Pancreas (tissue), 10 donors: ENCODE measurements around the gene PCED1B. TPM values are rescaled to one million over a fixed set of nuclear protein-coding genes. Genes with fewer than 3 reads are reported as not detected.

ENCODE experiments used
- ATAC-seq, 4 donors: fragments of 200-7000 bp; cut with Tn5 transposase; one replicate each; pipeline versions ENCODE4 v1.8.0 to v1.9.1; 2020; ENCODE audit warnings: mild to moderate bottlenecking in 4 of 4, moderate library complexity in 4 of 4
- DNase-seq, 6 donors: peaks; one replicate each; pipeline ENCODE4 v3.0.0-alpha.2; 2020
- FAIRE-seq: peaks from 2 replicates; lab custom pipeline; 2012; peaks lifted over from hg19 to GRCh38; lab: Jason Lieb, UNC
- H3K27ac ChIP-seq, 4 donors: fragments of 200-600 bp; sonication (generic); 1 replicate in 3 of 4; 2 replicates in 1 of 4; pipeline versions ENCODE4 v1.5.0 to v1.8.0; 2020
- H3K27me3 ChIP-seq, 4 donors: fragments of 200-600 bp; one replicate each; pipeline ENCODE4 v1.8.0; 2021
- H3K36me3 ChIP-seq, 3 donors: fragments of 200-600 bp; sonication (generic) in 1 of 3; one replicate each; pipeline versions ENCODE4 v1.5.0 to v1.8.0; 2020 to 2021
- H3K4me1 ChIP-seq, 3 donors: fragments of 200-600 bp; one replicate each; pipeline ENCODE4 v1.8.0; 2021
- H3K4me3 ChIP-seq, 4 donors: fragments of 200-600 bp; sonication (generic) in 2 of 4; one replicate each; pipeline versions ENCODE4 v1.5.0 to v1.8.0; 2020 to 2021
- H3K9me3 ChIP-seq, 4 donors: fragments of 200-600 bp; one replicate each; pipeline ENCODE4 v1.8.0; 2021
- WGBS, 2 donors: extraction: QIAGEN DNeasy Blood & Tissue Kit; methylation state at CpG; one replicate each; pipeline ENCODE4 v1.1.7; 2013; 5-methylcytosine and 5-hydroxymethylcytosine counted together
- intact Hi-C, 3 donors: fragments of 100-400 bp; cut with DNase I; formaldehyde crosslinking; loops; one replicate each; pipeline versions ENCODE4 v1.11.1 to v1.14.2; 2022
- polyA plus RNA-seq, 2 donors: library from polyadenylated mRNA; stranded (reverse); fragments of 200-250 nt; gene quantifications; one replicate each; pipeline ENCODE4 v1.2.3, GENCODE V29; 2013
- total RNA-seq, 6 donors: library from RNA; stranded (reverse); fragmentation: NEBNext Ultra II Directional in 4 of 6; extraction: Animal tissue kit (Norgen Biotek cat#: 25700) in 4 of 6; gene quantifications; one replicate each; pipeline versions ENCODE4 v1.2.1 to v1.2.4, GENCODE V29; 2021 to 2023
- TF ChIP-seq, protein P1 (sequence below), 4 donors: fragments of 200-600 bp; sonication (generic) in 3 of 4; IDR thresholded peaks; one replicate each; pipeline versions ENCODE4 v1.5.0 to v1.8.0; 2021; ENCODE audit warnings: antibody characterized with exemption in 4 of 4
- donor health status: healthy with polysubstance abuse.
- donor health status: DM: no; HTN: no; CAD: no; lungs with moderate emphysema.
- donor health status: DM: no; HTN: no; CAD: no.
- donor health status: control.
- donor health status: control.
- donor health status: Bipolar disorder and iron deficiency.
- donor health status: DM: yes; HTN: yes; CAD: no.
- donor health status: DM: no; HTN: no; CAD: no.
- donor health status: DM: no; HTN: no; CAD: no.
- donor health status: DM: yes; HTN: yes; CAD: no.

The PCED1B gene
- total and polyA plus RNA-seq, 8 donors = 0.71 to 6.4 (median 1.7) TPM

DNA sequence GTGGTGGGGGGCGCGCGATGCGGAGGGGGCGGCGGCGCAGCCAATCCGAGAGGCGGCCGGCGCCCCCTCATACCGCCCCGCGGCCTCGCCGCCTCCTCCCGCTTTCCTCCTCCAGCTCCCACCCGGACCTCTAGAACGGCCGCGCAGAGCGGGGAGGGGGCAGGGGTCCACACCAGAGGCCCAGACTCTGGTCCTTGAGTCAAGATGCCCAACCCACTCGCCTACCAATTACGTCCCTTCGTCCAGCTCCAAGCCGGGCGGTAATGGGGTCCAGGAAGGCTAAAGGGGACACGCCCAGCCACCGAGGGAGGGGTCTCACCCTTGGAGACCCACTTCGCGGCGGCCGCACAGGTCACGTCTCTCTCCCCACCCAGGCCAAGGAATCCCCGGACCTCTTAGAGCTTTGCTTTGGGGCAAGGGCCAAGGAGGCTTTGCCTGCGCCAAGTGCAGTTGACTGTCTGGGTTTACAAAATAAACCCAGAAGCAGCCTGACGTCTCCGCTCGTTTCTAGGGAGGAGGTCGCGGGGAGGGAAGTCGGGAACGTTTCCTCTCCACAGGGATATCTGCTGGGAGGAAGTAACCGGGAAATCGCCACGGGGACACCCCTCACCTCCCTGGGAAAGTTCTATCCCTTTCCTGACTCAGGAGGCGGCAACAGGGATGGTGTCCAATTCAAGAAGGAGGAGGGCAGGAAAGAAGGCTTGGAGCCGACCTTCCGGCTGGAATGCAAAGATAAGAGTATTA, 732 bp downstream of the PCED1B start:
- Histone ChIP-seq H3K9me3 (no peaks in the 10 kb centered on the region), H3K4me3 (peak overlapping the region; percentile 55 to 77 (median 70)), H3K36me3 (no peaks in the 10 kb centered on the region), H3K4me1 (peaks cover 0 to 14% (median 0%) of the 10 kb centered on the region in 3 donors), H3K27ac (peak overlapping the region; percentile 49 to 88 (median 66)), H3K27me3 (no peaks in the 10 kb centered on the region)
- TF ChIP-seq, protein P1, sequence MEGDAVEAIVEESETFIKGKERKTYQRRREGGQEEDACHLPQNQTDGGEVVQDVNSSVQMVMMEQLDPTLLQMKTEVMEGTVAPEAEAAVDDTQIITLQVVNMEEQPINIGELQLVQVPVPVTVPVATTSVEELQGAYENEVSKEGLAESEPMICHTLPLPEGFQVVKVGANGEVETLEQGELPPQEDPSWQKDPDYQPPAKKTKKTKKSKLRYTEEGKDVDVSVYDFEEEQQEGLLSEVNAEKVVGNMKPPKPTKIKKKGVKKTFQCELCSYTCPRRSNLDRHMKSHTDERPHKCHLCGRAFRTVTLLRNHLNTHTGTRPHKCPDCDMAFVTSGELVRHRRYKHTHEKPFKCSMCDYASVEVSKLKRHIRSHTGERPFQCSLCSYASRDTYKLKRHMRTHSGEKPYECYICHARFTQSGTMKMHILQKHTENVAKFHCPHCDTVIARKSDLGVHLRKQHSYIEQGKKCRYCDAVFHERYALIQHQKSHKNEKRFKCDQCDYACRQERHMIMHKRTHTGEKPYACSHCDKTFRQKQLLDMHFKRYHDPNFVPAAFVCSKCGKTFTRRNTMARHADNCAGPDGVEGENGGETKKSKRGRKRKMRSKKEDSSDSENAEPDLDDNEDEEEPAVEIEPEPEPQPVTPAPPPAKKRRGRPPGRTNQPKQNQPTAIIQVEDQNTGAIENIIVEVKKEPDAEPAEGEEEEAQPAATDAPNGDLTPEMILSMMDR (IDR thresholded peaks at IDR 0.05) = no peak
- FAIRE-seq (no peak), DNase-seq (peak; percentile 34 to 81 (median 56)), ATAC-seq (peak; percentile 52 to 62 (median 59))
- intact Hi-C loops = loop anchor here in 2 of 3 donors (10.0 kb wide), 1 partner anchor 225 kb away; no protein-coding TSS in a partner anchor
- 0% methylated on average over 39 to 49 of the region's 49 CpGs for WGBS, 2 donors

DNA sequence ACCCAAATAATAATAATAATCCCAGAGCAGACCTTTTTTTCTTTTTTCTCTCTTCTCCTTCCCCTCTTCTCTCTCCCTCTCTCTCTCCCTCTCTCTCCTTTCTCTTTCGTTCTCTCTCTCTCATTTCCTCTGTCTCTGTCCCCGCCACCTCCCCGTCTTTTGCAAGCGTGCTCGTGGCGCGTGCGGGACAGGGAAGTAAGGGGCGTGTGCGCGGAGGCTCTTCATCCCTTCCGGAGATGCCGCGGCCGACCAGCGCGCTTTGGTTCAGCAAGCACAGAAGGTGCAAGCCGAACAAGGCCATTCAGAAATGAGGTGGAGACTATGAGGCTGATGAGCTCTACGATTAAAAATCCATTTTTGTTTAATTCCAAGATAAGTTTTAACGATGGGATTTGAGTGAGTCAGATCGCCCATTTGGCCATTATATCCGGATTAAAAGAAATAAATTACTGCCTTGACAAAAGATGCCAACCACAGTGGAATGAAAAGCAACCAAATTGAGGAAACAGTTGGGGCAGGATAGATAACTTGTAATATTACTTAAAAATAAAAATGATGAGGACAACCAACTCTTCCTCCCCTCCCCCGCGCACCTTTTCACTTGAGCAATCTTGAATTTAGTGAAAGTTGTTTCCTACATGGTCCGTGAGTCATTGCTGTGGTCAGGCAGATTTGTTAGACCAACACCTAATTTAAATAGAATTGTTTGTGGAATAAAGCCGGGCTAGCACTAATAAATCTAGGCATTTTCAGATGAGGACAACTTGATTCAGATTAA, 1.5 kb downstream of the PCED1B start:
- DNase-seq (peak in 3 of 6 donors; percentile 49 to 71 (median 55)), ATAC-seq (peak; percentile 17 to 48 (median 33)), FAIRE-seq (no peak)
- Histone ChIP-seq H3K27me3 (no peaks in the 10 kb centered on the region), H3K4me3 (peak overlapping the region; percentile 55 to 77 (median 70)), H3K9me3 (no peaks in the 10 kb centered on the region), H3K36me3 (no peaks in the 10 kb centered on the region), H3K27ac (peak overlapping the region; percentile 49 to 88 (median 66)), H3K4me1 (peaks cover 0 to 14% (median 0%) of the 10 kb centered on the region in 3 donors)
- WGBS, 2 donors = 32 to 45% methylated on average over 26 of the region's 26 CpGs
- TF ChIP-seq, protein P1 (IDR thresholded peaks at IDR 0.05) = no peak
- intact Hi-C loops = loop anchor here in 1 of 3 donors (10.0 kb wide), 1 partner anchor 224 kb away; no protein-coding TSS in a partner anchor

DNA sequence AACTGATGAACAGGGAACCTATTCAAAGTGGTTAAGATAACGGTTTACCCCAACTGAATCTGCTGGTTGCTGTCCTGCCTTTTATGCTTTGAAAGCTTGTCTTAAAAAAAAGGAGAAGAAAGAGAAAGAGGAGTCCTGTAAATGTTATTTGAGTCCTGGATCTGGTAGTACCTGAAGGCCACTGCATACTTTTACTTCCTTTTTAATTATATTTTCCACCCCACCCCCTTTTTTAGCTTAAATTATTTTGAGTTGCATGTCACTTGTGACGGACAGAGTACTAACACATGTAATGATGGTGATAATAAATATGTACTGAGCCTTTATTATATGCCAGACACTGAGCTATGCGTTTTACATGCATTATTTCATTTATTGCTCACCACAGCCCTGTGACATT, 2.9 kb downstream of the PCED1B start:
- Histone ChIP-seq H3K4me3 (no peak overlapping the region), H3K4me1 (peaks cover 0 to 16% (median 0%) of the 10 kb centered on the region in 3 donors), H3K27me3 (no peaks in the 10 kb centered on the region), H3K36me3 (no peaks in the 10 kb centered on the region), H3K9me3 (no peaks in the 10 kb centered on the region), H3K27ac (no peak overlapping the region)
- TF ChIP-seq, protein P1 (IDR thresholded peaks at IDR 0.05) = no peak
- FAIRE-seq = no peak
- no peak for DNase-seq
- intact Hi-C loops = loop anchor here in 1 of 3 donors (10.0 kb wide), 1 partner anchor 223 kb away; no protein-coding TSS in a partner anchor
- ATAC-seq = no peak
- 81 to 86% methylated on average over 3 of the region's 3 CpGs for WGBS, 2 donors

DNA sequence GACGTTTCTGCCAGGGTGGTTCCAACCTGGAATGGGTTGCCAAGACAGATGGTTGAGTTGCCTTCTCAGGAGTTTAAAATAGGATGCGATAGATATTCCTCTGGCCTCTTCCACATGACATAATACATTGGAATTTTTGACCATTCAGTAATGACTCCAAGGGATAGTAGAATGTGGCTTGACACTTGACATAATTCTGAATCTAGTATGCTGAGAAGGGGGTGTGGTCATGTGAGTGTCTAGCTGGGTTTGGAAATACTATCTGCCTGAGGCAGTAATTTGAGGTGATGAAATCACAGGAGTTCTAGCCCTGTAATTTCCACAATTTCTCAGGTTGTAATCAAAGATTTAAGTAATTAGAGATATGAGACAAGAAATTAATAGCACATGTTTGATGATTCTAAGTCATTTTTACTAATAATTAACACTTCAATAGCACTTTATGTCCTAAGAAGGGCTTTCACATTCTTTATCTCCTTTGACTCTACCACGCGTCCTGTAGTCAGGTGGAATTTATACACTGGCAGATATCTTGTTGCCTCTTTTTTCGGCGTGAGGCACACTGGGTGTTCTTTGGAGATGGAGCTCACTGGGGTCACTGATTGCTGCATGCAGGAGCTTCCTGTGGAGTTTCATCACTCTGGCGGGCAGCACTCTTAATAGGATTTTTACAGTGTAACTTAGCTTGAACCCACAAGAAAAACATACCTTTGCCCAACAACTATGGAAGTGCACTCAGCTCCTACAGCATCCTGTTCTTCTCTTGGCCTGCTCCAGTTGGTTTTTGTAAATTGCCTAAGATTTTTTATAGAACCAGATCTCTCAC, 3.6 kb downstream of the PCED1B start:
- FAIRE-seq = no peak
- no peak for ATAC-seq
- TF ChIP-seq, protein P1 (IDR thresholded peaks at IDR 0.05) = no peak
- WGBS, 2 donors = 74 to 80% methylated on average over 7 of the region's 7 CpGs
- Histone ChIP-seq H3K36me3 (no peaks in the 10 kb centered on the region), H3K27ac (no peak overlapping the region), H3K4me1 (peaks cover 0 to 9% (median 0%) of the 10 kb centered on the region in 3 donors), H3K4me3 (no peak overlapping the region), H3K9me3 (no peaks in the 10 kb centered on the region), H3K27me3 (no peaks in the 10 kb centered on the region)
- no peak for DNase-seq
- intact Hi-C loops = loop anchor here in 1 of 3 donors (10.0 kb wide), 1 partner anchor 222 kb away; no protein-coding TSS in a partner anchor
